Endothelial cell of umbilical vein (primary cell): ENCODE results near the gene ASAP2. TPM values are rescaled to one million over a fixed set of nuclear protein-coding genes. Genes with fewer than 3 reads are reported as not detected.
A peak's percentile ranks its signal among the peaks of the same experiment; 100 is the strongest.

ENCODE experiments used
- BruUV-seq: library from RNA; stranded (reverse); fragments of 400-500 nt; replicated peaks from 2 replicates; lab custom pipeline; 2021; lab: Mats Ljungman, UMichigan
- CTCF ChIA-PET: fragments of 300-600, 350-600 bp; sonication (Branson Sonifier 250); formaldehyde crosslinking; loops from one replicate; lab custom pipeline; 2021; ENCODE audit warnings: antibody characterized with exemption, inconsistent platforms; lab: Charles Lee
- POLR2A ChIA-PET: fragments of 300-600, 350-600 bp; sonication (Branson Sonifier 250); formaldehyde crosslinking; loops from one replicate; lab custom pipeline; 2021; ENCODE audit warnings: antibody characterized with exemption, inconsistent platforms; lab: Charles Lee
- DNase-seq: peaks from one replicate; pipeline ENCODE4 v3.0.0-alpha.2; 2011; ENCODE audit warnings: low read depth, low spot score
- FAIRE-seq: peaks from 2 replicates; lab custom pipeline; 2011; peaks lifted over from hg19 to GRCh38; lab: Jason Lieb, UNC
- H2AFZ ChIP-seq: 2 replicates; pipeline ENCODE4 v1.6.0; 2012; ENCODE audit warnings: low read depth, low read length, control low read depth, inconsistent platforms
- H3K27ac ChIP-seq: 2 replicates; pipeline ENCODE4 v1.5.1; 2011; ENCODE audit warnings: low read depth, mild to moderate bottlenecking, control low read depth, low read length, moderate library complexity; ENCODE audit not compliant: insufficient read depth
- H3K27me3 ChIP-seq, 2 experiments: 2 replicates each; pipeline versions ENCODE4 v1.6.0 to v1.6.1; 2011; ENCODE audit warnings: low read length in 2 of 2, mixed read lengths in 1 of 2; ENCODE audit not compliant: control insufficient read depth in 2 of 2, insufficient read depth in 2 of 2
- H3K36me3 ChIP-seq, 2 experiments: 2 replicates in 1 of 2; 3 replicates in 1 of 2; pipeline ENCODE4 v1.5.1; 2011; ENCODE audit warnings: low read length in 2 of 2, mild to moderate bottlenecking in 1 of 2, moderate library complexity in 1 of 2; ENCODE audit not compliant: control insufficient read depth in 2 of 2, insufficient read depth in 2 of 2; ENCODE audit errors: extremely low read depth in 1 of 2
- H3K4me1 ChIP-seq: 3 replicates; pipeline ENCODE4 v1.5.1; 2011; ENCODE audit warnings: mild to moderate bottlenecking, low read length; ENCODE audit not compliant: control insufficient read depth, insufficient read depth; ENCODE audit errors: extremely low read depth
- H3K4me2 ChIP-seq: 2 replicates; pipeline ENCODE4 v1.6.1; 2011; ENCODE audit warnings: low read length, control low read depth, mixed read lengths; ENCODE audit not compliant: insufficient read depth
- H3K4me3 ChIP-seq, 3 experiments: fragments of 200-600 bp in 1 of 3; sonication (generic), shearing (Covaris generic) in 1 of 3; replicated peaks in 1 of 3; 2 replicates each; pipeline ENCODE4 v1.5.1; 2011 to 2016; ENCODE audit warnings: control low read depth in 3 of 3, low read length in 3 of 3, mild to moderate bottlenecking in 2 of 3, inconsistent platforms in 1 of 3, low read depth in 1 of 3, moderate library complexity in 1 of 3; ENCODE audit not compliant: insufficient read depth in 1 of 3
- H3K79me2 ChIP-seq: 2 replicates; pipeline ENCODE4 v1.6.0; 2012; ENCODE audit warnings: low read length, inconsistent platforms; ENCODE audit not compliant: control insufficient read depth, insufficient read depth
- H3K9ac ChIP-seq: replicated peaks from 2 replicates; pipeline ENCODE3; 2011; ENCODE audit warnings: low read length, control low read depth; ENCODE audit not compliant: insufficient read depth; ENCODE audit errors: extremely low read depth
- H3K9me1 ChIP-seq: replicated peaks from 3 replicates; pipeline ENCODE4 v1.6.0; 2011; ENCODE audit warnings: mild to moderate bottlenecking, low read length; ENCODE audit not compliant: control insufficient read depth, insufficient read depth; ENCODE audit errors: extremely low read depth
- H3K9me3 ChIP-seq: replicated peaks from 2 replicates; pipeline ENCODE4 v1.5.1; 2012; ENCODE audit warnings: low read length, inconsistent platforms; ENCODE audit not compliant: control insufficient read depth, insufficient read depth
- H4K20me1 ChIP-seq: replicated peaks from 2 replicates; pipeline ENCODE3; 2011; ENCODE audit warnings: mild to moderate bottlenecking, low read length; ENCODE audit not compliant: control insufficient read depth, insufficient read depth; ENCODE audit errors: extremely low read depth
- CTCF ChIP-seq, 2 donors: IDR thresholded peaks; 1 replicate in 1 of 2; 2 replicates in 1 of 2; pipeline ENCODE4 v1.5.1; 2011; ENCODE audit warnings: low read length in 2 of 2, mild to moderate bottlenecking in 2 of 2, moderate library complexity in 2 of 2, control low read depth in 1 of 2, inconsistent platforms in 1 of 2, low read depth in 1 of 2; ENCODE audit not compliant: insufficient read depth in 1 of 2; ENCODE audit errors: extremely low read depth in 1 of 2
- EZH2 ChIP-seq: IDR thresholded peaks from 2 replicates; pipeline ENCODE4 v1.6.1; 2012; ENCODE audit warnings: borderline replicate concordance, low read depth, mild to moderate bottlenecking, moderate library complexity, low read length, inconsistent platforms; ENCODE audit not compliant: severe bottlenecking
- FOS ChIP-seq: IDR thresholded peaks from 2 replicates; pipeline ENCODE4 v1.6.1; 2011; ENCODE audit warnings: mild to moderate bottlenecking, low read length, moderate library complexity, borderline replicate concordance; ENCODE audit not compliant: insufficient read depth
- GATA2 ChIP-seq: IDR thresholded peaks from 2 replicates; pipeline ENCODE4 v1.7.0; 2011; ENCODE audit warnings: low read depth, mild to moderate bottlenecking, moderate library complexity, mixed read lengths, low read length; ENCODE audit not compliant: insufficient read length, insufficient read depth
- JUN ChIP-seq: IDR thresholded peaks from 2 replicates; pipeline ENCODE4 v1.6.1; 2011; ENCODE audit warnings: borderline replicate concordance, low read depth; ENCODE audit not compliant: insufficient read length, insufficient read depth
- MYC ChIP-seq: IDR thresholded peaks from one replicate; pipeline ENCODE4 v1.6.1; 2011; ENCODE audit warnings: mild to moderate bottlenecking, low read depth, low read length
- POLR2A ChIP-seq: IDR thresholded peaks from 2 replicates; pipeline ENCODE4 v1.6.1; 2012; ENCODE audit warnings: low read depth, mild to moderate bottlenecking, control low read depth, low read length
- POLR2AphosphoS5 ChIP-seq: IDR thresholded peaks from 2 replicates; pipeline ENCODE4 v1.6.1; 2012; ENCODE audit warnings: low read depth, mild to moderate bottlenecking, control low read depth, low read length, moderate library complexity; ENCODE audit not compliant: insufficient read depth
- dilution Hi-C: fragments of 300-500 bp; cut with MboI; formaldehyde crosslinking; loops from one replicate; pipeline ENCODE4 v1.15.0; 2019; ENCODE audit warnings: low sequenced_read_pairs; ENCODE audit not compliant: extremely low pct_ligation_motif_present
- intact Hi-C: fragments of 100-400 bp; cut with micrococcal nuclease; formaldehyde crosslinking; loops from one replicate; pipeline ENCODE4 v1.10.0; 2022
- polyA plus RNA-seq, 4 experiments: library from polyadenylated mRNA; depleted of rRNA in 3 of 4; stranded (reverse) in 3 of 4; unstranded in 1 of 4; fragments of >200 nt; gene quantifications; 2 replicates each; pipeline versions ENCODE4 v1.2.1 to v1.2.3, GENCODE V29; 2011 to 2012; ENCODE audit warnings: missing spikeins in 1 of 4
- total RNA-seq: library from RNA; stranded (reverse); gene quantifications from 2 replicates; pipeline ENCODE4 v1.2.3, GENCODE V29; 2021
- TF ChIP-seq, protein P1 (sequence below): IDR thresholded peaks from 2 replicates; pipeline ENCODE4 v1.6.1; 2011; ENCODE audit not compliant: insufficient read depth, insufficient read length

The ASAP2 gene
- total and polyA plus RNA-seq, 2 donors (not counting 3 experiments of a cell fraction or from before 2014, with no cell fraction given) = 31.1 to 79.2 TPM

- no peak overlapping the region for H3K9ac ChIP-seq
- no peaks in the 10 kb centered on the region for H4K20me1 ChIP-seq
- DNase-seq (peak; percentile 21), FAIRE-seq (peak; percentile 55)
- H3K4me2 ChIP-seq = no peak overlapping the region
- no peaks in the 10 kb centered on the region for H3K27me3 ChIP-seq
- dilution Hi-C loops (no loop called here), intact Hi-C loops (no loop called here)
- no peaks in the 10 kb centered on the region for H3K4me1 ChIP-seq
- BruUV-seq = no TSS peak
- H3K36me3 ChIP-seq = peaks cover 25 to 37% of the 10 kb centered on the region in 2 experiments
- H3K27ac ChIP-seq = no peak overlapping the region
- H3K4me3 ChIP-seq = no peak overlapping the region
- ChIA-PET POLR2A (interaction anchor here (1.2 kb wide), 1 partner anchor 14 kb away, joined by 3 read pairs; no protein-coding TSS in a partner anchor), CTCF (interaction anchor here (1.1 to 1.2 kb wide), 2 partner anchors 11 to 261 kb away, joined by 3 read pairs; no protein-coding TSS in a partner anchor)
- H3K79me2 ChIP-seq = no peaks in the 10 kb centered on the region
- H3K9me1 ChIP-seq = no peaks in the 10 kb centered on the region
- H3K9me3 ChIP-seq = no peaks in the 10 kb centered on the region
- no peak overlapping the region for H2AFZ ChIP-seq
- TF ChIP-seq FOS (no peak), POLR2A (no peak), POLR2AphosphoS5 (no peak), CTCF (IDR thresholded peaks at IDR 0.05; ENCODE audit: extremely low read depth in 1 of 2, insufficient read depth in 1 of 2, low read depth in 1 of 2, low read length in 2 of 2) (no peak), MYC (no peak), JUN (no peak), EZH2 (no peak), GATA2 (no peak)
- TF ChIP-seq, protein P1, sequence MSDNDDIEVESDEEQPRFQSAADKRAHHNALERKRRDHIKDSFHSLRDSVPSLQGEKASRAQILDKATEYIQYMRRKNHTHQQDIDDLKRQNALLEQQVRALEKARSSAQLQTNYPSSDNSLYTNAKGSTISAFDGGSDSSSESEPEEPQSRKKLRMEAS = no peak
Observed at GRCh38 chr2:9403924-9404323, 197.3 kb downstream of the ASAP2 start.
